ENCODE data around the gene SMG5. TPM values are rescaled to one million over a fixed set of nuclear protein-coding genes. Genes with fewer than 3 reads are reported as not detected.

The SMG5 gene
- total RNA-seq, 6 experiments from 2014 or later: 46.8 to 56.5 (median 50.6) TPM

DNA sequence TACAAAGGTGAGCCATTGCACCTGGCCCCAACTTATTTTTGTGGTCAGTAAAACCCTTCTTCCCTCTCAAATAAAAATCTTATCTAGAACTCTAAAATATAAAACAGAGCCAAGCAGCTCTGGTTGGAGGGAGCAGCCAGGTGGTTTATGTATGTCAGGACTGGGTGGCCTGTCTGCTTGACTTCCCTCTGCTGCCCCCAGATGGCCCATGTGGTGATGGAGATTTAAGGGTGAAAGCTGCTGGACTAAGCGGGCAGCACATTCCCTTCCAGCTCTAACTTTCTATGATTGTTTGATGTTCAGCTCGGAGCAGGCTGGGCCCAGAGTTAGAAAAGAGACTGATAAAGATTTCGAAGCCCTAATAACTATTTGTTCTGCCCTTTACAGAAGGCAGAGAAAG is 22.8 kb downstream of the SMG5 start:
- Mint-ChIP-seq H3K4me3 (no peak overlapping the region), H3K27me3 (ENCODE audit: insufficient read depth) (peaks cover 2% of the 10 kb centered on the region), H3K9me3 (no peaks in the 10 kb centered on the region), H3K36me3 (ENCODE audit: low read depth) (peaks cover 60% of the 10 kb centered on the region), H3K4me1 (ENCODE audit: low read depth) (peaks cover 40% of the 10 kb centered on the region), H3K27ac (peak overlapping the region; percentile 40; the same call in 1 of the 2 replicates)
- no peak for DNase-seq
- TF ChIP-seq, protein P1, sequence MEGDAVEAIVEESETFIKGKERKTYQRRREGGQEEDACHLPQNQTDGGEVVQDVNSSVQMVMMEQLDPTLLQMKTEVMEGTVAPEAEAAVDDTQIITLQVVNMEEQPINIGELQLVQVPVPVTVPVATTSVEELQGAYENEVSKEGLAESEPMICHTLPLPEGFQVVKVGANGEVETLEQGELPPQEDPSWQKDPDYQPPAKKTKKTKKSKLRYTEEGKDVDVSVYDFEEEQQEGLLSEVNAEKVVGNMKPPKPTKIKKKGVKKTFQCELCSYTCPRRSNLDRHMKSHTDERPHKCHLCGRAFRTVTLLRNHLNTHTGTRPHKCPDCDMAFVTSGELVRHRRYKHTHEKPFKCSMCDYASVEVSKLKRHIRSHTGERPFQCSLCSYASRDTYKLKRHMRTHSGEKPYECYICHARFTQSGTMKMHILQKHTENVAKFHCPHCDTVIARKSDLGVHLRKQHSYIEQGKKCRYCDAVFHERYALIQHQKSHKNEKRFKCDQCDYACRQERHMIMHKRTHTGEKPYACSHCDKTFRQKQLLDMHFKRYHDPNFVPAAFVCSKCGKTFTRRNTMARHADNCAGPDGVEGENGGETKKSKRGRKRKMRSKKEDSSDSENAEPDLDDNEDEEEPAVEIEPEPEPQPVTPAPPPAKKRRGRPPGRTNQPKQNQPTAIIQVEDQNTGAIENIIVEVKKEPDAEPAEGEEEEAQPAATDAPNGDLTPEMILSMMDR (IDR thresholded peaks at IDR 0.05): peak; percentile 36

DNA sequence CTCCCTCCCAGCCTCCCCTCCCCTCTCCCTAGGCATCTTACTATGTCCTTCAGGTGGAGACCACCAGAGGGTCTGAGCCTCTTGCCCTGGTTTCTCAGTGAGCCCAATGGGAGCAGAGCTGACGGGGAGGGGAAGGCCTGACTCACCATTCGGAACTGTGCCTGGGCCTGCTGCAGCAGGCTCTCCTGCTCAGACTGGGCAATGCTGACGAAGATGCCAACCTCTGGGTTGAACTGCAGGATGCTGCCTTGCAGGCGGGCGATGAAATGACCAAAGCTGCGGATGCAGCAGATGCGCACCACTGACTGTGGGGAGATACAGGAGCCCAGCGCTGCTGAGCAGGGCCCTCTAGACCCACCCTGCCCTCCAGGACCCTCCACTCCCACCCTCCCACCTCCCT is 23.8 kb downstream of the SMG5 start:
- no peak for DNase-seq
- Mint-ChIP-seq H3K4me3 (no peak overlapping the region), H3K36me3 (ENCODE audit: low read depth) (peaks cover 58% of the 10 kb centered on the region), H3K9me3 (no peaks in the 10 kb centered on the region), H3K27ac (no peak overlapping the region), H3K27me3 (ENCODE audit: insufficient read depth) (peaks cover 2% of the 10 kb centered on the region), H3K4me1 (ENCODE audit: low read depth) (peaks cover 33% of the 10 kb centered on the region)
- TF ChIP-seq, protein P1 (IDR thresholded peaks at IDR 0.05): no peak

DNA sequence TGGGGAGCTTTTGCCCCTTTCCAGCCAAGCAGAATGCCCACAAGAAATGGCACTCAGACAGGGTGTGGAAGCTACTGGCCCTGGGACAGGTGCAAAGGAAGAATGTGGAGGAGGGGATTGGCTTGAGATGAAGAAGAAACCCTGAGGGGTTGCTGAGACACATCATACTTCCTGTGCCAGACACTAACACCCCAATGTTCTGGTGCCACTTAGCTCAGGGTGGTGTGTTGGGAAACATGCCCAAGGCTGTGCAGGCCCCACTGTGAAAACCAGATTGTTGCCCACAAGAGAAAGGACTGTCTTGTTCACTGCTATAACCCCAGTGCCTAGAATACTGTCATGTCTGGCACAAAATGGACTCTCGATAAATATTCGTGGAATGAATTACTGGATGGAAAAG is 24.9 kb downstream of the SMG5 start:
- Mint-ChIP-seq H3K4me3 (no peak overlapping the region), H3K9me3 (no peaks in the 10 kb centered on the region), H3K4me1 (ENCODE audit: low read depth) (peaks cover 21% of the 10 kb centered on the region), H3K27me3 (ENCODE audit: insufficient read depth) (peaks cover 4% of the 10 kb centered on the region), H3K36me3 (ENCODE audit: low read depth) (peaks cover 60% of the 10 kb centered on the region), H3K27ac (no peak overlapping the region)
- TF ChIP-seq, protein P1 (IDR thresholded peaks at IDR 0.05): no peak
- DNase-seq: no peak

DNA sequence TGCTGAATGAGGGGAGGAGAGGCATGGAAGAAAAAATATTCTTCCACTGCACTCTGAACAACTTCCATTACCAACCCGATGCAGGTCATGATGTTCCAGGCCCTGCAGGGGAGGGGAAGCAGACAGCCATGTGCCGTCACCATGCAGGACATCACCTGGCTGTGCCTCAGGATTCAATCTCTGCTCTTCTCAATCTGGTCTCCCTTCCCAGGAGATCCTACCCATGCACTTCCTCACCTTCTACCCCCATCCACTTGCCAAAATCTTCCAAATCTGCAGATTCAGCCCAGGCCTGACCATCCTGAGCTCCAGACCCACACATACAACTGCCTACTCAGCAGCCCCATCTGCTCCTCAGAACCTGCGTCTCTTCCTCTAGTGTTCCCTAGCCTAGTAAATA is 29.0 kb downstream of the SMG5 start:
- Mint-ChIP-seq H3K4me1 (ENCODE audit: low read depth) (peaks cover 6% of the 10 kb centered on the region; the same call in 1 of the 2 replicates), H3K27me3 (ENCODE audit: insufficient read depth) (peaks cover 2% of the 10 kb centered on the region), H3K36me3 (ENCODE audit: low read depth) (peaks cover 42% of the 10 kb centered on the region), H3K9me3 (no peaks in the 10 kb centered on the region), H3K4me3 (no peak overlapping the region), H3K27ac (no peak overlapping the region)
- DNase-seq: no peak
- TF ChIP-seq, protein P1 (IDR thresholded peaks at IDR 0.05): no peak

DNA sequence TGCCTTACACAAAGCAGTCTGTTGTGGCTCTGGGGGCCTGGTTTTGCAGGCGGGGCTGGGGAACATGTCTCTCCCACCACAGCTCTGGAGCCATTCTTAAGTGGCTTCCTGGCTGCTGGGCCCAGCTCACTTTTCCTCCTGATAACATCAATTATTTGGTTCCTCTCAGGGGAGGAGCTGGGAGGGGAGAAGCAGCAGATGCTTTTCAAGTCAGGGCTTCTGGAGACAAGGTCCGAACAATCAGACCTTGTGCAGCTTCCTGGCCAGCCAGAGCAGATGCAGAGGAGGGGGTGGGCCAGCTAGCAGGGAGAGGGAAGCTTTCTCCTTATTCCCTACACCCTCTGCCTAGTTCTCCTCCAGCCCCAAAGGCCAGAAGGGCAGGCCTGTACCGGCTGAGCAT is 31.1 kb downstream of the SMG5 start:
- Mint-ChIP-seq H3K27me3 (ENCODE audit: insufficient read depth) (peaks cover 2% of the 10 kb centered on the region), H3K36me3 (ENCODE audit: low read depth) (peaks cover 24% of the 10 kb centered on the region), H3K27ac (no peak overlapping the region), H3K4me3 (no peak overlapping the region), H3K4me1 (ENCODE audit: low read depth) (no peaks in the 10 kb centered on the region; the same call in 1 of the 2 replicates), H3K9me3 (no peaks in the 10 kb centered on the region)
- DNase-seq: no peak
- TF ChIP-seq, protein P1 (IDR thresholded peaks at IDR 0.05): no peak

DNA sequence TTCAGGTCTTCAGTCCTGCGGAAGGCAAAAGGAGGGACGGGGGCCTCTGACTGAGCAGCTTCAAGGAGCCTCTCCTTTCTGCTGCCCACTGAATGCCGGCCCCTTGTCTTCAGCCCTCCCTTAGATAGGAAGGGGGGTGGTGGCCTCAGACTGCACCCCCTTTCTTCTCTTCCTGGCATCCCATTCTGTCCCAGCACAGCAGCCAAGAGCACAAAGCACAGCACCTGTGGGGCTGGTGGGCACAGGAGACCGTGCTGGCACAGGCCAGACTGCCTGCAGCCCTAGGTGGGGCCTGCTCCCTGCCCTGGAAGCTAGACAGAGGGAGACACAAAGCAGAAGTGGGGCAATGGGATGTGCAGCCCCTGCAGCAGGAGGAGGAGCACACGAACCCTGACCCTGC is 33.0 kb downstream of the SMG5 start:
- H3K27ac Mint-ChIP-seq: no peak overlapping the region
- TF ChIP-seq, protein P1 (IDR thresholded peaks at IDR 0.05): no peak
- H3K9me3 Mint-ChIP-seq: no peaks in the 10 kb centered on the region
- H3K36me3 Mint-ChIP-seq (ENCODE audit: low read depth): peaks cover 18% of the 10 kb centered on the region
- H3K4me3 Mint-ChIP-seq: no peak overlapping the region
- H3K4me1 Mint-ChIP-seq (ENCODE audit: low read depth): no peaks in the 10 kb centered on the region; the same call in 1 of the 2 replicates
- no peak for DNase-seq
- peaks cover 9% of the 10 kb centered on the region for H3K27me3 Mint-ChIP-seq (ENCODE audit: insufficient read depth)

Measured in HFFc6 (cell line).